IPS-20b (cell line): Measurements from ENCODE around the gene CLDN10.
A peak's percentile ranks its signal among the peaks of the same experiment; 100 is the strongest.

ENCODE experiments used
- H3K27ac ChIP-seq: one replicate; pipeline ENCODE4 v1.5.1; 2013; ENCODE audit warnings: low read length
- H3K27me3 ChIP-seq: 2 replicates; pipeline ENCODE4 v1.6.1; 2013; ENCODE audit warnings: mild to moderate bottlenecking, low read length, inconsistent platforms; ENCODE audit not compliant: insufficient read depth
- H3K36me3 ChIP-seq: 2 replicates; pipeline ENCODE4 v1.6.1; 2013; ENCODE audit warnings: low read depth, mild to moderate bottlenecking, inconsistent platforms, low read length, moderate library complexity; ENCODE audit not compliant: insufficient read depth
- H3K4me1 ChIP-seq: 2 replicates; pipeline ENCODE4 v1.6.1; 2013; ENCODE audit warnings: mild to moderate bottlenecking, control low read depth, inconsistent platforms, low read length, moderate library complexity; ENCODE audit not compliant: insufficient read depth
- H3K4me3 ChIP-seq: 2 replicates; pipeline ENCODE4 v1.5.1; 2013; ENCODE audit warnings: mild to moderate bottlenecking, low read length, inconsistent platforms
- H3K9ac ChIP-seq: 2 replicates; pipeline ENCODE4 v1.6.1; 2013; ENCODE audit warnings: low read depth, mild to moderate bottlenecking, inconsistent platforms, low read length, moderate library complexity
- H3K9me3 ChIP-seq: 2 replicates; pipeline ENCODE4 v1.6.1; 2013; ENCODE audit warnings: mild to moderate bottlenecking, low read depth, low read length, inconsistent platforms; ENCODE audit not compliant: insufficient read depth

The CLDN10 gene

GRCh38 chr13:95516021-95516420 is 36.5 kb upstream of the CLDN10 start:
- Histone ChIP-seq H3K4me1 (no peaks in the 10 kb centered on the region), H3K27me3 (no peaks in the 10 kb centered on the region), H3K9me3 (no peaks in the 10 kb centered on the region), H3K36me3 (no peaks in the 10 kb centered on the region), H3K4me3 (no peak overlapping the region), H3K9ac (no peak overlapping the region), H3K27ac (no peak overlapping the region)

DNA sequence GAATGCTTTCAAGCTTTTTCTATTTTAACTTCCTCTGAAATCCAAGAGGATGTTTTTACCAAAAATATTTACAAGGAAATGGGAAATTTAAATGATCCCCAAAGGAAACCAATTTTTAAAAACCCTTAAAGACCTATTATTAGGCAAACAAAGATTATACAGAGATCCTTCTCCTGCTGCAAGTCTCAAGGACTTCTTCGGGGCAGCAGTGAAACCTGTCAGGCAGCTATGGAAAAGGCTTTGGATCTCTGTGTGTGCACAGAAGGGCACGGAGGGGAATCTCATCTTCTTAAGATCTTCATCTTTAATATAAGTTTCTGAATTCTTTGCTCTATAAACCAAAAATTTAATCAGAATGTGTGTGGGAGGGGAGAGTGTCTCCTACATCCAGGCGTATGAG is 36.0 kb upstream of the CLDN10 start:
- no peak overlapping the region for H3K9ac ChIP-seq
- H3K36me3 ChIP-seq, result no peaks in the 10 kb centered on the region
- H3K9me3 ChIP-seq, result no peaks in the 10 kb centered on the region
- no peak overlapping the region for H3K27ac ChIP-seq
- H3K27me3 ChIP-seq, result no peaks in the 10 kb centered on the region
- no peak overlapping the region for H3K4me3 ChIP-seq
- no peaks in the 10 kb centered on the region for H3K4me1 ChIP-seq

DNA sequence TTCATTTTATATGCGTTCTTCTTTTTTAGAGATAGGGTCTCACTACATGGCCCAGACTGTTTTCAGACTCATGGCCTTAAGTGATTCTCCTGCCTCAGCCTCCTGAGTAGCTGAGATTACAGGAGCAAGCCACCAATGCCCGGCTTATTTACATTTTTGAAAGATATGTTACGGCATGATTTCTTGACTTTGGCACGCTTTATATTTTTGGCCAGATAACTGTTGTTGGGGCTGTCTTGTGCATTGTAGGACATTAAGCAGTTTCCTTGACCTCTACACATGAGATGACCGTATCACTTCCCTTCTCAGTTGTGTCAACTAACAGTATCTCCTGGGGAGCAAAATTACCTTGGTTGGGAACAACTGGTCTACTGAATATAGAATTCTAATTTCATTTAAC is 28.9 kb upstream of the CLDN10 start:
- no peaks in the 10 kb centered on the region for H3K27me3 ChIP-seq
- H3K9ac ChIP-seq, result no peak overlapping the region
- no peaks in the 10 kb centered on the region for H3K9me3 ChIP-seq
- H3K27ac ChIP-seq, result no peak overlapping the region
- no peaks in the 10 kb centered on the region for H3K4me1 ChIP-seq
- H3K36me3 ChIP-seq, result no peaks in the 10 kb centered on the region
- no peak overlapping the region for H3K4me3 ChIP-seq

DNA sequence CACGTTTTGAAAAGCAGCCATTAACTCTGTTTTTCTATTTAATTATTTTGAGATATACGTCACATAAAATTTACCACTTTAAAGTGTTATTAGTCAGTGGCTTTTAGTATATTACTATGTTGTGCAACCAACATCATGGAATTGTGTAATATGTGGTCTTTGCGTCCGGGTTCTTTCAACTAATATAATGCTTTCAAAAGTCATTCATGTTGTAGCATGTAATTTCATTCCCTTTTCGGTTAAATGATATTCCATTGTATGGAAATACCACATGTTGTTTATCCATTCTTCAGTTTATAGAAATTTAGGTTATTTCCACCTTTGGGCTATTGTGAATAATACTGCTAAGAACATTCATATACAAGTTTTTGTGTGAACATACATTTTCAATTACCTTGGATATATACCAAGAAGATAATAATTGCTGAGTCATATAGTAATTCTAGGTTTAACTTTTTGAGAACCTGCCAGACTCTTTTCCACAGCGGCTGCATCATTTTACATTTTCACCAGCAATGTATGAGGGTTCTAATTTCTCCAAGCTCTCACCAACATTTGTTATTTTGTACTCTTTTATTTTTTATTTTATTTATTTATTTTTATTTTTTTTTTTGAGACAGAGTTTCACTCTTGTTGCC is 28.1 kb upstream of the CLDN10 start:
- H3K27ac ChIP-seq, result no peak overlapping the region
- no peak overlapping the region for H3K4me3 ChIP-seq
- H3K9ac ChIP-seq, result no peak overlapping the region
- no peaks in the 10 kb centered on the region for H3K4me1 ChIP-seq
- no peaks in the 10 kb centered on the region for H3K27me3 ChIP-seq
- no peaks in the 10 kb centered on the region for H3K36me3 ChIP-seq
- H3K9me3 ChIP-seq, result no peaks in the 10 kb centered on the region

DNA sequence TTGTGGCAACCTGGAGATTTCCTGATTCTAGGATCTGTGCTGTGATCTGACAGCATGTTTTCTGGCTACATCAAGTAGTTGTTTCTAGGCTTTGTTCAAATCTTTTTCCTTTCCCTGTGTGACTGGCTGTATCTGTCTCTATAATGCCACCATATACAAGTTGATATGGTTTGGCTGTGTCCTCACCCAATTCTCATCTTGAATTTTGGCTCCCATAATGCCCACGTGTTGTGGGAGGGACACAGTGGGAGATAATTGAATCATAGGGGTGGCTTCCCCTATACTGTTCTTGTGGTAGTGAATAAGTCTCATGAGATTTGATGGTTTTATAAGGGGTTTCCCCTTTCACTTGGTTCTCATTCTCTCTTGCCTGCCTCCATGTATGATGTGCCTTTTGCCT is 24.6 kb upstream of the CLDN10 start:
- Histone ChIP-seq H3K4me1 (peaks cover 4% of the 10 kb centered on the region; the same call in 1 of the 2 replicates), H3K27ac (no peak overlapping the region), H3K27me3 (no peaks in the 10 kb centered on the region), H3K36me3 (no peaks in the 10 kb centered on the region), H3K4me3 (no peak overlapping the region), H3K9ac (no peak overlapping the region), H3K9me3 (no peaks in the 10 kb centered on the region)

GRCh38 chr13:95530178-95530577 is 22.3 kb upstream of the CLDN10 start:
- Histone ChIP-seq H3K4me3 (no peak overlapping the region), H3K27ac (no peak overlapping the region), H3K9ac (no peak overlapping the region)

GRCh38 chr13:95533545-95534160 is 18.9 kb upstream of the CLDN10 start:
- no peak overlapping the region for H3K27ac ChIP-seq
- H3K27me3 ChIP-seq, result no peaks in the 10 kb centered on the region
- no peaks in the 10 kb centered on the region for H3K9me3 ChIP-seq
- no peak overlapping the region for H3K4me3 ChIP-seq
- no peaks in the 10 kb centered on the region for H3K36me3 ChIP-seq
- peak overlapping the region; percentile 26; the same call in 1 of the 2 replicates for H3K9ac ChIP-seq
- H3K4me1 ChIP-seq, result peaks cover 9% of the 10 kb centered on the region; the same call in 1 of the 2 replicates

More at GRCh38 chr13:95530178-95530577, 22.3 kb upstream of the CLDN10 start:
- Histone ChIP-seq H3K9me3 (no peaks in the 10 kb centered on the region), H3K4me1 (peaks cover 9% of the 10 kb centered on the region; the same call in 1 of the 2 replicates), H3K27me3 (no peaks in the 10 kb centered on the region), H3K36me3 (no peaks in the 10 kb centered on the region)

- Histone ChIP-seq H3K9ac (no peak overlapping the region), H3K27ac (no peak overlapping the region), H3K4me3 (no peak overlapping the region), H3K9me3 (no peaks in the 10 kb centered on the region), H3K36me3 (no peaks in the 10 kb centered on the region), H3K4me1 (peaks cover 9% of the 10 kb centered on the region; the same call in 1 of the 2 replicates), H3K27me3 (no peaks in the 10 kb centered on the region)
These were observed 17.3 kb upstream of the CLDN10 start for GRCh38 chr13:95535243-95535642.

- Histone ChIP-seq H3K4me1 (peaks cover 9% of the 10 kb centered on the region; the same call in 1 of the 2 replicates), H3K36me3 (no peaks in the 10 kb centered on the region), H3K9ac (no peak overlapping the region), H3K27ac (no peak overlapping the region), H3K4me3 (no peak overlapping the region), H3K9me3 (no peaks in the 10 kb centered on the region), H3K27me3 (no peaks in the 10 kb centered on the region)
These were observed 15.8 kb upstream of the CLDN10 start for GRCh38 chr13:95536632-95537241.

- Histone ChIP-seq H3K36me3 (no peaks in the 10 kb centered on the region), H3K4me3 (no peak overlapping the region), H3K27ac (no peak overlapping the region), H3K4me1 (no peaks in the 10 kb centered on the region; the same call in 1 of the 2 replicates), H3K27me3 (no peaks in the 10 kb centered on the region), H3K9ac (no peak overlapping the region), H3K9me3 (no peaks in the 10 kb centered on the region)
These were observed 11.6 kb upstream of the CLDN10 start for GRCh38 chr13:95540888-95541287.

DNA sequence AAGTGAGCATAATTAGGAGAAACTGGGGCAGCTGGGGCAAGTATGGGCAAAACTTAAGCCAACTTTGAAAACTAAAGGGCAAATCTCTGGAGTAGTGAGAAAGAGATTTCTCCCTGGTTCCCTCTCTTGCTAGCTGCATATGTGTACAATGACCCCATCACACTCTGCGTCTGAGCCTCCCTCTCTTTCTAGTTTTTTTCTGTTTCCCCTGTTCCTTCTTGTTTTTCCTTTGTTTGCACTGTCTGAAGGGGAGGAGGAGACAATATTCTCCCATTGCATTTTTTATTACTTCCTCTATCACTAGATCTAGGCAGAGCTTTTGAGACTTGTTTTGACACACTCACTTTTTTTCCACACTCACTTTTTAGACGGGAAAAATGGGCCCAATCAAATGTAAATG is 11.2 kb upstream of the CLDN10 start:
- no peak overlapping the region for H3K27ac ChIP-seq
- no peaks in the 10 kb centered on the region for H3K27me3 ChIP-seq
- no peaks in the 10 kb centered on the region; the same call in 1 of the 2 replicates for H3K4me1 ChIP-seq
- H3K4me3 ChIP-seq, result no peak overlapping the region
- no peaks in the 10 kb centered on the region for H3K9me3 ChIP-seq
- no peaks in the 10 kb centered on the region for H3K36me3 ChIP-seq
- no peak overlapping the region for H3K9ac ChIP-seq
